Activated CD8-positive, alpha-beta memory T cell treated with anti-CD3 and anti-CD28 coated beads for 36 hours (primary cell): ENCODE measurements around the gene CCNG1. TPM values are rescaled to one million over a fixed set of nuclear protein-coding genes. Genes with fewer than 3 reads are reported as not detected.
"Not testable (repeated sequence)": the region's sequence is repeated elsewhere in the genome, so short reads cannot be mapped to it uniquely, and the experiment has no call there.

Experiments
- CTCF ChIA-PET: fragments of 350-600 bp; sonication (Branson Sonifier 250); formaldehyde crosslinking; loops from one replicate; lab custom pipeline; 2021; ENCODE audit warnings: antibody characterized with exemption; lab: Charles Lee
- POLR2A ChIA-PET: fragments of 350-600 bp; sonication (Branson Sonifier 250); formaldehyde crosslinking; loops from one replicate; lab custom pipeline; 2021; ENCODE audit warnings: antibody characterized with exemption; lab: Charles Lee
- total RNA-seq, 2 experiments: library from RNA; stranded (reverse); gene quantifications; one replicate each; pipeline ENCODE4 v1.2.3, GENCODE V29; 2021

CCNG1 gene, protein sequence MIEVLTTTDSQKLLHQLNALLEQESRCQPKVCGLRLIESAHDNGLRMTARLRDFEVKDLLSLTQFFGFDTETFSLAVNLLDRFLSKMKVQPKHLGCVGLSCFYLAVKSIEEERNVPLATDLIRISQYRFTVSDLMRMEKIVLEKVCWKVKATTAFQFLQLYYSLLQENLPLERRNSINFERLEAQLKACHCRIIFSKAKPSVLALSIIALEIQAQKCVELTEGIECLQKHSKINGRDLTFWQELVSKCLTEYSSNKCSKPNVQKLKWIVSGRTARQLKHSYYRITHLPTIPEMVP
- total RNA-seq: 10 to 100 TPM; 71.3 to 74.4 TPM

DNA sequence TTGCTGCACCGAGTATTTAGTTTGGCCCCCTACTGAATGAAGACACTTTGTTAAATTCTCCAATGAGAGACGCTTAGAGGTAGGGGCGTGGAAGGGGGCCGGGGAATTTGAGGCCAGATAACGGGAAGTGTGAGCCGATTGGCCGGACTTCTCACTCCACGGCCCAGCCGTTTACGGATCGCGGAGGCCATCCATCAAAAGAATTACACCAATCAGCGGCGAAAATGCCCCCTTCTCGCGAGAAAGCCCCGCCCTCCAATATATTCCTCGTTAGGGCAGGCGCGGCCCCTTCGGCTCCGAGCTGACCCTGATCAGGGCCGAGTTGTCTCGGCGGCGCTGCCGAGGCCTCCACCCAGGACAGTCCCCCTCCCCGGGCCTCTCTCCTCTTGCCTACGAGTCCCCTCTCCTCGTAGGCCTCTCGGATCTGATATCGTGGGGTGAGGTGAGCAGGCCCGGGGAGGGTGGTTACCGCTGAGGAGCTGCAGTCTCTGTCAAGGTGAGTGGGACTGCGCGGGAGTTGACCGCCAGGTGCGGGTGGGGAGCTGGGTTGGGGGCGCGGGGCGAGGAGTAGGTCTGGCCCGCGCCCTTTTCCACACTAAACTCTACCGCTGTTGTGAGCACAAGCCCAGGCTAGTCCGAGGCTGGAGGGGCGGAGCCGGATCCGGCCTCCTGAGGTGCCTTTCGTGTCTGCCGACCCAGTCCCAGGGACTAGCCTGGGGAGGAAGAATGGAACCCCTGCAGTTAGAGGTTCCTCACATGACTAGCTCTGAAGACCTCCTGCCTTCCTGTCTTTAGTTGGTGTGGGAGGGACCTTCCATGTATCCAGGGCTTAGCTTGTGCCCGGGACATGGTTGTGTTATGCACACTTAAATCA is at the start of gene CCNG1:
CCNG1 (plus strand) TSS at position 287 of the 874 bp plus-strand sequence. CDS start 1,662 bp downstream, outside the sequence.
- POLR2A ChIA-PET: interaction anchor here (0.7 to 3.9 kb wide), 3 partner anchors 23 to 69 kb away, joined by 3 to 39 read pairs (median 7); partner anchors contain the start of genes HMMR, MAT2B and NUDCD2

GRCh38 chr5:163395792-163396191 is 41.6 kb upstream of the CCNG1 start:
- ChIA-PET CTCF (no interaction called here), POLR2A (no interaction called here)

More for the DNA sequence above, at the start of gene CCNG1:
- CTCF ChIA-PET: interaction anchor here (0.9 to 1.3 kb wide), 2 partner anchors 67 to 69 kb away, joined by 3 to 4 read pairs; no protein-coding TSS in a partner anchor

DNA sequence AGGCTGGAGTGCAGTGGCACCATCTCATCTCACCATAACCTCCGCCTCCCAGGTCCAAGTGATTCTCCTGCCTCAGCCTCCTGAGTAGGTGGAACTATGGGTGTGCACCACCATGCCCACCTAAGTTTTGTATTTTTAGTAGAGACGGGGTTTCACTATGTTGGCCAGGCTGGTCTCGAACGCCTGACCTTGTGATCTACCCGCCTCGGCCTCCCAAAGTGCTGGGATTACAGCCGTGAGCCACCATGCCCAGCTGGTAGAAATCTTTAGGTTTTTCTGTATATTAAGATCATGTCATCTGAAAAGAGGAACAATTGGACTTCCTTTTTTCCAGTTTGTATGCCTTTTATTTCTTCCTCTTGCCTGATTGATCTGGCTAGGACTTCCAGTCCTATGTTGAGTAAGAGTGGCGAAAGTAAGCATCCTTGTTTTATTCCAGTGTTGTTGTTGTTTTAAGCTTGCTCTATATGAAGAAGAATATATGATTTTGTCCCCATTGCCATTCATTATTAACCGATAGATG is 40.5 kb upstream of the CCNG1 start:
- POLR2A ChIA-PET, CTCF ChIA-PET: not testable (repeated sequence)

GRCh38 chr5:163397354-163397753 is 40.0 kb upstream of the CCNG1 start:
- CTCF ChIA-PET: no interaction called here
- POLR2A ChIA-PET: no interaction called here

- ChIA-PET POLR2A (no interaction called here), CTCF (interaction anchor here (1.0 kb wide), 1 partner anchor 10 kb away, joined by 4 read pairs; no protein-coding TSS in a partner anchor)
Measured at GRCh38 chr5:163399923-163400322, 37.5 kb upstream of the CCNG1 start.

DNA sequence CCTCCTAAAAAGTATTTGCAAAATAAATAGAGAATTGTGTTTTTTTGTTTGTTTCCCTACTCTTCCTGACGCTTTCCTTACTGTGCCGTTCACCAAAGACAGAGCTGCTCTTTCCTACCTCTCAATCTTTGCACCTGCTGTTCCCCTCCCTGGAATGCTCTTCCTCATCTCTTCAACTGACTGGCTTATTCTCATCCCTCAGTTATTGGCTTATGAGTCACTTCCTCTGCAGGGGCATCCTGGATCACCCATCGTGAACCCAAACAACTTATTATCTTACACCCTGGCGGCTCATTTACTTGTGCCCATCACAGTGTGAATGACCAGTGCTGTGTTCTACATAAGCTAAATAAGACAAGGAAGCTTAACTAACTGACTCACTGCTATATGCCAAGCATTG is 36.1 kb upstream of the CCNG1 start:
- CTCF ChIA-PET: no interaction called here

GRCh38 chr5:163402007-163402406 is 35.4 kb upstream of the CCNG1 start:
- POLR2A ChIA-PET: no interaction called here
- CTCF ChIA-PET: no interaction called here

More for the DNA sequence above, 36.1 kb upstream of the CCNG1 start:
- POLR2A ChIA-PET: no interaction called here

DNA sequence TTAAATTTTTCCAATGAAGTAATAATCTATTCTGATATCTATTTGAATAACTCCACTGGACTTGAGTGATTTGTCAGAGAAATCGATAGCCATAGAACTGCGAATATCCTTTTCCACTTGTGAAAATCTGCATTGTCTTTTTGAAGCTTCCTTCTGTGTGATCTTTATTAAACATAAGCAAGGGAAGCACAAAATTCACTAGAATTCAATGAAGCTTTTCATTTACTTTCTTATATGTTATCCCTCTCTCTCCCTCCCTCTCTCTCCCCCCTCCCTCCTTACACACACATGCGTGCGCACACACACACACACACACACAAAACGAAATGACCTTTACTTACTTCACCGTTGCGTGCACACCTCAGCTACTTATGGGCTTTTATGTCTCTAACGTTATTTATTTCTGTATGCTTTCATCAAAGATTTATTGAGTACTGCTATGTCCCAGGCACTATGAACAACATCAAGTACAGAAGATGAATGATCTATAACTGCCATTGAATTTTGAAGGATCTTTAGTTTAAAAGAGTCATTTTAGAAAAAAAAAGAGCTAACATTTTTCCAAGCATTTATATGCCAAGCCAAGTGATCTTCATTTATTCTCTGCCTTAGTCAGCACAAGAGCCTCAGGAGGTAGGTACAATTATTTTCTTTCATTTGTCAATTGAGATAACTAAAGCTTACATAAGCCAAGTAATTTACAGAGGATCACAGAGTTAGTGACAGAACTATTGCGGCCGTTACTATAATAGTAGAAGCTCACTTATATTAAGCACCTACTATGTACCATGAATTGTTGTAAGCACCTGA is 32.8 kb upstream of the CCNG1 start:
- ChIA-PET CTCF (no interaction called here), POLR2A (no interaction called here)

GRCh38 chr5:163407034-163407655 is 30.2 kb upstream of the CCNG1 start:
- CTCF ChIA-PET: no interaction called here
- POLR2A ChIA-PET: no interaction called here

- ChIA-PET POLR2A (no interaction called here), CTCF (interaction anchor here (0.8 to 1.1 kb wide), 4 partner anchors 16 to 162 kb away, joined by 3 to 5 read pairs (median 3); no protein-coding TSS in a partner anchor)
Measured at GRCh38 chr5:163408311-163408923, 29.0 kb upstream of the CCNG1 start.

GRCh38 chr5:163409384-163409783 is 28.0 kb upstream of the CCNG1 start:
- POLR2A ChIA-PET: no interaction called here

DNA sequence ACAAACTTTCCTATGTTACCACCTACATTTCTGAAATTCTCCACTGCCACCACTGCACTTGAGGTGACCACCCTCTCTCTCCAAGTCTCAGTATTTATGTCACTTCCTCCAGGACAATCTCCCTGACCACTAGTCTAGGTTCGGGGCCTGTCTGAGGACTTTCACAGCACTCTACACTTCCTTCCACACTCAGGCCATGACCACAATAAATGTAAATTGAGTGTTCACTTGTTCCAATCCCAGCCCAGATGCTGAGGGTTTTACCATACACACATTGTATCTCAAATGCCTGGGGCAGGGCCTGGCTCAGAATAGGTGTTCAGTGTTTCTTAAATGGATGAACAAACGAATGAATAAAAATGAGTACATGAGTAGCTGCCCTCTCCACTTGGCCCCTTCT is 26.9 kb upstream of the CCNG1 start:
- CTCF ChIA-PET: no interaction called here

More at GRCh38 chr5:163409384-163409783, 28.0 kb upstream of the CCNG1 start:
- CTCF ChIA-PET: interaction anchor here (0.5 to 1.1 kb wide), 4 partner anchors 9 to 422 kb away, joined by 3 to 4 read pairs (median 4); no protein-coding TSS in a partner anchor

DNA sequence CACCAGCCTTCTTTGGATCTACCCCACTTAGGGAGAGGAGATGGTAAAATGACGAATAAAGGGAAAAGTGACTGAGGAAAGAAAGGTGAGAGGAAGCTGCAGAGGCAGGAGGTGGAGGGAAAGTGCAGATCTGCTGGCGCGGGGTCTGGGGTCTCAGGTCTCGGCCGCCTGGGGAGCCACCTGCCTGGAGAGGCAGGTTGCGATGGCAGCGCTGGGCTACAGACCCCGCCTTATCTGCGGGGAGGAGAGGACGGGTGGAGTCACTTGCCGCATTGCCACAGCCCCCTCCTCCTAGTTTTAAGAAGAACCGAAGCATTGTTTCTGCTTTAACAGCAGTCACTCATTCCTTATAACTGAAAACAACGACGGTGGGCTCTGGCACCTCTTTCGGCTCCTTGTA is 21.7 kb upstream of the CCNG1 start:
- CTCF ChIA-PET, POLR2A ChIA-PET: not testable (repeated sequence)

More for the DNA sequence above, 26.9 kb upstream of the CCNG1 start:
- POLR2A ChIA-PET: no interaction called here

GRCh38 chr5:163424836-163425235 is 12.6 kb upstream of the CCNG1 start:
- ChIA-PET CTCF (interaction anchor here (1.5 kb wide), 1 partner anchor 16 kb away, joined by 5 read pairs; no protein-coding TSS in a partner anchor), POLR2A (no interaction called here)

- POLR2A ChIA-PET, CTCF ChIA-PET: not testable (repeated sequence)
Measured at GRCh38 chr5:163426128-163426527, 11.3 kb upstream of the CCNG1 start.

DNA sequence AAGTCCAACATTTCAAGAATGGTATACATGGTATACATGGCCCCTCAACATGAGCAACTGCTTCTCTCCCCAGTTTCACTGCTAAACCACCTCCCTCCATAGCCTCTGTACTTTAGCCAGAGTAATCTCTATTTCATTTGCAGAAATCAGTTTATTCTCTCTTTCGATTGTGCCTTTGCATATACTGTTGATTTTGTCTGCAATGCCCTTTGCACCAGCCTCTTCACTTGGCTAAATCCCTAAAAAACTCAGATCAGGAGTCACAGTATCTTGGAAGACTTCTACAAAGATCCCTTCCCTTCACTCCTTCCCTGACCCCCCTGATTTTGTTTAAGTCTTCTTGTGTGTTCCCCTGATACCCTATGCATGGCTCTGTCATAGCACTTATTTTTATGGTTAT is 4.9 kb upstream of the CCNG1 start:
- ChIA-PET CTCF (no interaction called here), POLR2A (no interaction called here)

GRCh38 chr5:163433271-163433670 is 4.1 kb upstream of the CCNG1 start:
- ChIA-PET CTCF (no interaction called here), POLR2A (no interaction called here)

GRCh38 chr5:163434401-163434866 is 3.0 kb upstream of the CCNG1 start:
- POLR2A ChIA-PET: no interaction called here

More at GRCh38 chr5:163434401-163434866, 3.0 kb upstream of the CCNG1 start:
- CTCF ChIA-PET: no interaction called here
